B cell (primary cell): Measurements from ENCODE around the gene ZNF280D. TPM values are rescaled to one million over a fixed set of nuclear protein-coding genes. Genes with fewer than 3 reads are reported as not detected.

Experiments
- ATAC-seq: fragments of 200-7000 bp; cut with Tn5 transposase; one replicate; pipeline ENCODE4 v1.10.0; 2021; ENCODE audit warnings: low read depth, mild to moderate bottlenecking, moderate number of reproducible peaks, moderate library complexity
- CTCF ChIA-PET: fragments of 350-600 bp; sonication (Branson Sonifier 250); formaldehyde crosslinking; loops from one replicate; lab custom pipeline; 2021; ENCODE audit warnings: antibody characterized with exemption, inconsistent platforms; lab: Charles Lee
- POLR2A ChIA-PET: fragments of 350-600 bp; sonication (Branson Sonifier 250); formaldehyde crosslinking; loops from one replicate; lab custom pipeline; 2021; ENCODE audit warnings: antibody characterized with exemption; lab: Charles Lee
- DNase-seq: peaks from one replicate; pipeline ENCODE4 v3.0.0; 2013
- H2AFZ ChIP-seq: 2 replicates; pipeline ENCODE4 v1.6.1; 2012; ENCODE audit warnings: mild to moderate bottlenecking, low read depth, low read length; ENCODE audit not compliant: insufficient read depth, poor library complexity, severe bottlenecking
- H3K27ac ChIP-seq, 2 donors: 1 replicate in 1 of 2; 2 replicates in 1 of 2; pipeline ENCODE4 v1.5.1; 2012 to 2013; ENCODE audit warnings: low read length in 2 of 2, mild to moderate bottlenecking in 2 of 2, moderate library complexity in 1 of 2
- H3K27me3 ChIP-seq, 4 experiments: fragments of 200-600 bp in 1 of 4; sonication (generic) in 1 of 4; replicated peaks in 1 of 4; 1 replicate in 2 of 4; 2 replicates in 2 of 4; pipeline versions ENCODE4 v1.6.1 to v1.7.0; 2013 to 2016; ENCODE audit warnings: low read length in 3 of 4, mild to moderate bottlenecking in 2 of 4, mixed read lengths in 1 of 4, moderate library complexity in 1 of 4; ENCODE audit not compliant: insufficient read depth in 4 of 4, control insufficient read depth in 3 of 4; ENCODE audit errors: control extremely low read depth in 1 of 4
- H3K36me3 ChIP-seq, 2 experiments: replicated peaks in 1 of 2; 1 replicate in 1 of 2; 2 replicates in 1 of 2; pipeline versions ENCODE4 v1.6.1 to v1.7.1; 2013; ENCODE audit warnings: low read length in 1 of 2; ENCODE audit not compliant: insufficient read depth in 2 of 2, control insufficient read depth in 1 of 2; ENCODE audit errors: control extremely low read depth in 1 of 2, extremely low read depth in 1 of 2
- H3K4me1 ChIP-seq, 2 donors: fragments of 200-600 bp in 1 of 2; sonication (generic) in 1 of 2; 1 replicate in 1 of 2; 2 replicates in 1 of 2; pipeline versions ENCODE4 v1.5.1 to v1.6.1; 2013 to 2017; ENCODE audit warnings: low read length in 2 of 2; ENCODE audit not compliant: control insufficient read depth in 2 of 2, insufficient read depth in 2 of 2
- H3K4me2 ChIP-seq: replicated peaks from 2 replicates; pipeline ENCODE3; 2012; ENCODE audit warnings: mild to moderate bottlenecking, low read depth, low read length; ENCODE audit not compliant: poor library complexity, severe bottlenecking
- H3K4me3 ChIP-seq, 5 experiments: fragments of 200-600 bp in 1 of 5; sonication (generic) in 1 of 5; 1 replicate in 3 of 5; 2 replicates in 2 of 5; pipeline versions ENCODE4 v1.5.1 to v1.7.0; 2011 to 2016; ENCODE audit warnings: low read length in 4 of 5, mild to moderate bottlenecking in 4 of 5, low read depth in 2 of 5, control low read depth in 1 of 5, moderate library complexity in 1 of 5; ENCODE audit not compliant: insufficient read depth in 1 of 5; ENCODE audit errors: control extremely low read depth in 1 of 5, extremely low read depth in 1 of 5
- H3K79me2 ChIP-seq: fragments of 200-600 bp; sonication (generic); one replicate; pipeline ENCODE4 v1.6.0; 2016; ENCODE audit warnings: low read length; ENCODE audit not compliant: control insufficient read depth, insufficient read depth
- H3K9ac ChIP-seq: fragments of 200-600 bp; sonication (generic); 2 replicates; pipeline ENCODE4 v1.6.1; 2017; ENCODE audit warnings: mild to moderate bottlenecking, low read length, moderate library complexity
- H3K9me3 ChIP-seq, 3 donors: one replicate each; pipeline versions ENCODE4 v1.6.1 to v1.7.1; 2013; ENCODE audit warnings: low read length in 2 of 3; ENCODE audit not compliant: control insufficient read depth in 2 of 3, insufficient read depth in 1 of 3; ENCODE audit errors: control extremely low read depth in 1 of 3
- H4K20me1 ChIP-seq: 2 replicates; pipeline ENCODE4 v1.6.0; 2012; ENCODE audit warnings: mild to moderate bottlenecking, low read length; ENCODE audit not compliant: insufficient read depth, control insufficient read depth, poor library complexity, severe bottlenecking
- H3K27ac Mint-ChIP-seq: one replicate; pipeline ENCODE4 v1.8.0; 2021; ENCODE audit warnings: mixed read lengths
- H3K27me3 Mint-ChIP-seq: one replicate; pipeline ENCODE4 v1.8.0; 2021; ENCODE audit warnings: mixed read lengths
- H3K4me1 Mint-ChIP-seq: one replicate; pipeline ENCODE4 v1.8.0; 2021; ENCODE audit warnings: mixed read lengths
- H3K4me3 Mint-ChIP-seq: one replicate; pipeline ENCODE4 v1.8.0; 2021; ENCODE audit warnings: mixed read lengths
- H3K9me3 Mint-ChIP-seq: one replicate; pipeline ENCODE4 v1.8.0; 2022; ENCODE audit warnings: mixed read lengths; ENCODE audit not compliant: insufficient read depth
- CTCF ChIP-seq: fragments of 200-600 bp; IDR thresholded peaks from one replicate; pipeline ENCODE4 v1.8.0; 2022; ENCODE audit warnings: antibody characterized with exemption, mild to moderate bottlenecking
- EZH2 ChIP-seq: IDR thresholded peaks from 2 replicates; pipeline ENCODE4 v1.6.1; 2012; ENCODE audit warnings: borderline replicate concordance, low read depth, mild to moderate bottlenecking, moderate library complexity, low read length; ENCODE audit not compliant: insufficient read depth, poor library complexity, severe bottlenecking
- WGBS: methylation state at CpG from one replicate; pipeline ENCODE4 v1.1.5; 2013; ENCODE audit warnings: missing lambda C conversion rate; ENCODE audit not compliant: insufficient coverage; 5-methylcytosine and 5-hydroxymethylcytosine counted together
- intact Hi-C: fragments of 100-400 bp; cut with micrococcal nuclease; formaldehyde crosslinking; loops from one replicate; pipeline ENCODE4 v1.10.0; 2022
- polyA plus RNA-seq: library from polyadenylated mRNA; depleted of rRNA; stranded (reverse); fragments of >200 nt; gene quantifications from 2 replicates; pipeline ENCODE4 v1.2.3, GENCODE V29; 2012
- total RNA-seq, 2 donors: library from RNA; stranded (reverse); fragments of 120-200 nt in 1 of 2; gene quantifications; 1 replicate in 1 of 2; 2 replicates in 1 of 2; pipeline versions ENCODE4 v1.2.3 to v1.2.4, GENCODE V29; 2013 to 2022

Gene ZNF280D
- total and polyA plus RNA-seq, 2 donors (not counting 1 experiment from before 2014, with no cell fraction given), result 14.7 to 68.3 TPM

- Mint-ChIP-seq H3K4me1 (peaks cover 16% of the 10 kb centered on the region), H3K9me3 (no peaks in the 10 kb centered on the region), H3K4me3 (no peak overlapping the region), H3K27ac (no peak overlapping the region), H3K27me3 (no peaks in the 10 kb centered on the region)
- no peaks in the 10 kb centered on the region for H3K36me3 ChIP-seq
- H4K20me1 ChIP-seq, result no peaks in the 10 kb centered on the region
- DNase-seq (no peak), ATAC-seq (no peak)
- H3K27ac ChIP-seq, result no peak overlapping the region
- TF ChIP-seq CTCF (no peak), EZH2 (no peak)
- no peaks in the 10 kb centered on the region for H3K27me3 ChIP-seq
- no peak overlapping the region for H3K9ac ChIP-seq
- H3K79me2 ChIP-seq, result peaks cover 14% of the 10 kb centered on the region
- intact Hi-C loops, result no loop called here
- no peak overlapping the region for H2AFZ ChIP-seq
- H3K4me1 ChIP-seq, result peaks cover 13 to 17% of the 10 kb centered on the region in 2 donors
- H3K4me3 ChIP-seq, result no peak overlapping the region
- ChIA-PET POLR2A (no interaction called here), CTCF (interaction anchor here (1.3 kb wide), 1 partner anchor 402 kb away, joined by 3 read pairs; no protein-coding TSS in a partner anchor)
- H3K4me2 ChIP-seq, result no peak overlapping the region
- 99% methylated on average over 6 of the region's 6 CpGs for WGBS
- H3K9me3 ChIP-seq, result peaks cover 1 to 12% (median 4%) of the 10 kb centered on the region in 3 donors
Observed at GRCh38 chr15:56736308-56736707, 3.0 kb upstream of the ZNF280D start.

- no peak overlapping the region for H3K4me3 ChIP-seq
- TF ChIP-seq EZH2 (no peak), CTCF (no peak)
- intact Hi-C loops, result no loop called here
- ChIA-PET POLR2A (no interaction called here), CTCF (no interaction called here)
- peaks cover 21% of the 10 kb centered on the region for H3K4me1 Mint-ChIP-seq
- H3K4me3 Mint-ChIP-seq, result no peak overlapping the region
- H3K27me3 ChIP-seq, result no peaks in the 10 kb centered on the region
- no peak overlapping the region for H3K27ac Mint-ChIP-seq
- H3K27me3 Mint-ChIP-seq, result no peaks in the 10 kb centered on the region
- WGBS, result 100% methylated on average over 1 of the region's 3 CpGs
- no peak for ATAC-seq
- no peaks in the 10 kb centered on the region for H4K20me1 ChIP-seq
- H2AFZ ChIP-seq, result no peak overlapping the region
- H3K9ac ChIP-seq, result no peak overlapping the region
- peaks cover 21% of the 10 kb centered on the region for H3K79me2 ChIP-seq
- no peak overlapping the region for H3K4me2 ChIP-seq
- no peak for DNase-seq
- H3K9me3 ChIP-seq, result peaks cover 1 to 12% (median 4%) of the 10 kb centered on the region in 3 donors
- no peaks in the 10 kb centered on the region for H3K9me3 Mint-ChIP-seq
- H3K27ac ChIP-seq, result no peak overlapping the region
- peaks cover 19 to 22% of the 10 kb centered on the region in 2 donors for H3K4me1 ChIP-seq
- peaks cover 0 to 1% of the 10 kb centered on the region in 2 experiments for H3K36me3 ChIP-seq
Observed at GRCh38 chr15:56735589-56735988, 2.3 kb upstream of the ZNF280D start.
